ENCODE results near the gene OR6B1.

OR6B1 gene

DNA sequence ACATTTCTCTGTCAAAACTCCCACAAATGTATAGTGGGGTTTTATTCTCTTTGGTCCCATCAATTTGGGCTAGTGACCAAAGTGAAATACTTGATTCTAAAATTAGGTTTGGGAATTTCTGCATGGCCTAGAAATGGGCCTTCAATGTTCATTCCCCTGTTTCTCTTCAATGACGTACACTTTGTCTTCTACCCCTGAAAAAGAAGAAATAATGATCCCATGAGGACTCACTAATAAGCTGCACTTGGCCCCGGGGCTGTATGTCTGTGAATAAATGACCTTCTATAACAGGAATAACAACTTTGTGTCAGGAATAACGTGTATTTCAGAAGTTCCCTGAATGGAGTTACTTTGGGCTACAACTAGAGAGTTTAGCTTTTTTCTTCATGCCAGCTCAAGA, 20.2 kb downstream of the OR6B1 start:
- Histone ChIP-seq H3K9me3 (no peaks in the 10 kb centered on the region), H3K4me3 (no peak overlapping the region), H3K9ac (no peak overlapping the region), H3K4me2 (no peak overlapping the region), H3K27me3 (no peaks in the 10 kb centered on the region), H3K4me1 (no peaks in the 10 kb centered on the region), H4K20me1 (no peaks in the 10 kb centered on the region), H3K36me3 (no peaks in the 10 kb centered on the region), H3K27ac (no peak overlapping the region)
- no peak for TF ChIP-seq Cebpa-rat (IDR thresholded peaks at IDR 0.05)

DNA sequence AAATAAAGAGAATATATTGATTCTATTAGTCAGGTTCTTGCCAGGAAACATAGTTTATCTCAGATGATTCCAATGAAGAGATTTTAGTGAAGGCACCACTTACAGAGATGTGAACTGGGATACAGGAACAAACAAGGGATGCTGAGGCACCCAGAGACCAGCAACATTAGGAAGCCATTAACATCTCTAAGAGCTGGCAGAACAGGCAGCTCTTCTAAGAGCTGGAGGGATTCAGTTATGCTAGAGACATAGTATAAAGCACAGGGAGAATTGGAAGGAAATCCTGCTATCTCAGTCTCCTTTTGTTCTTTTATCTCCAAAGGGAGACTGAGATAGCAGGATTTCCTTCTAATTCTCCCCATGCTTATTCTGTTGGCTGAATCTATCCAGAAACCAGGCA, 22.0 kb downstream of the OR6B1 start:
- H3K36me3 ChIP-seq = no peaks in the 10 kb centered on the region
- H3K9me3 ChIP-seq = no peaks in the 10 kb centered on the region
- no peaks in the 10 kb centered on the region for H3K27me3 ChIP-seq
- no peak overlapping the region for H3K4me2 ChIP-seq
- H3K27ac ChIP-seq = no peak overlapping the region
- no peak for TF ChIP-seq Cebpa-rat (IDR thresholded peaks at IDR 0.05)
- no peak overlapping the region for H3K4me3 ChIP-seq
- H3K4me1 ChIP-seq = no peaks in the 10 kb centered on the region
- no peak overlapping the region for H3K9ac ChIP-seq
- H4K20me1 ChIP-seq = no peaks in the 10 kb centered on the region

DNA sequence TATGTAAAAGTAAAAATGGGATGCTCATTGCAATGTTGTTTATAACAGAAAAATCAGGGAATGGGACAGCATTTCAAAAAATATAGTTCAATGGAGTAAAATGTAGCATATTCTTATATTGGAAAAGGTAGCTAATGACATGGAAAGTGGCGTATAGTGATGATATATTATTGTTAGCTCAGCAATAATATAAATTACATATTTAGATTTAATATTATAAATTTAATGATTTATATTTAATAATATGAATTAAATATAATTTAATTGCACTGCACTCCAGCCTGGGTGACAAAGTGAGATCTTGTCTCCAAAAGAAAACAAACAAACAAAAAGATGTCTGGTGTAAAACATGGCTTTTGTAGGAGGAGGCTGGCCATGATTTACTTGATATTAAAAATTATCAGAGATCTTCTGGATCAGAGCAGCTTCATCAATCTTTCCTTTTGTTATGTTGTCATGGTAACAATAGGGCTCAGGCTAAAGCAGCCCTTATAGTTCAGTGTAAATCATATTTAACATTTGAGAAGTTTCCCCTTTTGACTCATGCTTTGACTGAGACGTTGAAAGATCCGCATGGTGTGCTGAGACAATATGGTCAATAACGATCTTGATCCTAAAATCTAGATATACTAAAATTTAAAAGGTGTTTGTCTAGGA, 23.2 kb downstream of the OR6B1 start:
- Histone ChIP-seq H3K4me1 (no peaks in the 10 kb centered on the region), H3K36me3 (no peaks in the 10 kb centered on the region), H3K9ac (no peak overlapping the region), H4K20me1 (no peaks in the 10 kb centered on the region), H3K4me2 (no peak overlapping the region), H3K27ac (no peak overlapping the region), H3K27me3 (no peaks in the 10 kb centered on the region), H3K9me3 (no peaks in the 10 kb centered on the region), H3K4me3 (no peak overlapping the region)
- no peak for TF ChIP-seq Cebpa-rat (IDR thresholded peaks at IDR 0.05)

DNA sequence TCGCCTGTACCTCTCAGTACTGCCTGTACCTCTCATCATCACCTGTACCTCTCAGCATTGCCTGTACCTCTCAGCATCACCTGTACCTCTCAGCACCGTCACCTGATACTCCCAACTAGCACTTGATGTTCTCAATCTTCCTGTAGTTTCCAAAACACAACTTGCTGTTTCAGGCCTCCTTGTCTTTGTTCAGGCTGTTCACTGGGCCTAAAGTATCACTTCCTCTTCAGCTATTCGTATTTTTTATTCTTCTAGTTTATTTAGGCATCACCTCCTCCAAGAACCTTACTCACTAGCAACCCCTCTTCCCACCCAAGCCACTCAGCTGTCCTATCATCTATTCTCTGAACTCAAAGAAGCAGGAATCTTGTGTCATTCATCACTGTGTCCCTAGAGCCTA, 24.1 kb downstream of the OR6B1 start:
- Histone ChIP-seq H3K4me2 (no peak overlapping the region), H3K27me3 (no peaks in the 10 kb centered on the region), H3K36me3 (no peaks in the 10 kb centered on the region), H3K4me1 (no peaks in the 10 kb centered on the region), H3K27ac (no peak overlapping the region), H4K20me1 (no peaks in the 10 kb centered on the region), H3K9ac (no peak overlapping the region), H3K9me3 (no peaks in the 10 kb centered on the region), H3K4me3 (no peak overlapping the region)
- TF ChIP-seq Cebpa-rat (IDR thresholded peaks at IDR 0.05) = no peak

DNA sequence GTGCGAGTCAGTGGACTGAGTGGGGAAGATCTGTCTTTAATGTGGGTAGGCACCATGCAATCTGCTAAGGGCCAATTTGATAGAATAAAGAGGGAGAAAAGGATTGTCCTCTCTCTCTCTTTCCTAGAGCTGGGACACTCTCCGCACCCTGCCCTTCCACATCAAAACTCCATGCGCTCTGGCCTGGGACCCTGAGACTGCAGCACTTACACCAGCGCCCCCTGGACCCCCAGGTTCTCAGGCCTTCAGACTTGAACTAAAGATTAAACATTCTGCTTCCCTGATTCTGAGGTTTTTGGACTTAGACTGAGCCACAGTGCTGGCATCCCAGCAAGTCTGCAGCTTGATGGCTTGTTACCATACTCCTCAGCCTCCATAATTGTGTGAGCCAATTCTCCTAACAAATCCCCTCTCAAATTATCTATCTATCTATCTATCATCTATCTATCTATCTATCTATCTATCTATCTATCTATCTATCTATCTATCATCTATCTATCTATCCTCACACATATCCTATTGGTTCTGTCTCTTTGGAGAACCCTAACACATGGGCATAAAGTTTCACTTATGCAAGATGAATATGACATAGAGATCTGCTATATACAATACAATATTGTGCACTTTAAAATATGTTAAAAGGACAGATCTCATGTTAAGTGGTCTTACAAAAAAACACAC, 26.2 kb downstream of the OR6B1 start:
- Histone ChIP-seq H3K9me3 (no peaks in the 10 kb centered on the region), H3K4me2 (no peak overlapping the region), H3K27me3 (no peaks in the 10 kb centered on the region), H3K27ac (no peak overlapping the region), H3K36me3 (no peaks in the 10 kb centered on the region), H3K4me1 (no peaks in the 10 kb centered on the region), H3K4me3 (no peak overlapping the region), H4K20me1 (no peaks in the 10 kb centered on the region), H3K9ac (no peak overlapping the region)
- no peak for TF ChIP-seq Cebpa-rat (IDR thresholded peaks at IDR 0.05)

DNA sequence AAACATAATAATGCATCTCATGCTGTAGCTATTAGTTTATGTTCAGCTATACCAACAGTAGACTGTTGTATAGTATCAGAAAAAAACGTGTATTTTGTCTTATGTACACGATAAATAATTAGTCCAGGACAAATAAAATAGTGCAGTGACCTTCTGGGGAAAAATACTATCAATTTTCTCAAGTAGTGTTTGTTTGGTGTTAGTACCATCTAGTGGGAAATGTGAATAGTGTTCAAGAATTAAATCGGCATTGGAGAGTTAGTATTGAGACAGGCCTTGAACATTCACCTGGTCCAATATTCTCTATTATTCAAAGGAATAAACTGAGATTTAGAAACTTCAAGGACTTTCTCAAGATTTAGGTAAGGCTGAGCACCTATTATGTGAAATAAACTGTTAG, 26.9 kb downstream of the OR6B1 start:
- no peak overlapping the region for H3K27ac ChIP-seq
- H3K9ac ChIP-seq = no peak overlapping the region
- no peak overlapping the region for H3K4me2 ChIP-seq
- no peaks in the 10 kb centered on the region for H3K36me3 ChIP-seq
- TF ChIP-seq Cebpa-rat (IDR thresholded peaks at IDR 0.05) = no peak
- no peaks in the 10 kb centered on the region for H3K27me3 ChIP-seq
- no peaks in the 10 kb centered on the region for H3K4me1 ChIP-seq
- H3K9me3 ChIP-seq = no peaks in the 10 kb centered on the region
- H4K20me1 ChIP-seq = no peaks in the 10 kb centered on the region
- H3K4me3 ChIP-seq = no peak overlapping the region

DNA sequence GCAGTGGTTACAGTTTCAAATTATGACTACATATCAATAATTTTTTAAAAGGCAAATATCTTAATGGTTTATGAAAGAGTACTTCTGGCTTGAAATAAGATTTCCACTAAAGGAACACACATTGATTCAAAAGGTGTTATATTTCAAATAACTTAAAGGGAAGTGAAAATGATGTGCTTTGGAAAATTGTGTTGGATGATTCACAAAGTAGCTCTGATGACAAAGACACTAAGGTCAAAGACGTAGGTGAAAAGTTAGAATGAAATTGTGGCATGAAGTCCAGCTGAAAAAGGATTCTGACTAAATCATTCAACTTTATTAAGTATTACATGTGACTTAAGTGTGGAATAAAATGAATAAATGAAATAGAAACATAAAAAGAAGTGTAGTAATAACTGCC, 27.9 kb downstream of the OR6B1 start:
- no peaks in the 10 kb centered on the region for H3K36me3 ChIP-seq
- H3K27ac ChIP-seq = no peak overlapping the region
- no peaks in the 10 kb centered on the region for H4K20me1 ChIP-seq
- no peaks in the 10 kb centered on the region for H3K27me3 ChIP-seq
- H3K9ac ChIP-seq = no peak overlapping the region
- TF ChIP-seq Cebpa-rat (IDR thresholded peaks at IDR 0.05) = no peak
- H3K4me2 ChIP-seq = no peak overlapping the region
- H3K9me3 ChIP-seq = no peaks in the 10 kb centered on the region
- no peaks in the 10 kb centered on the region for H3K4me1 ChIP-seq
- no peak overlapping the region for H3K4me3 ChIP-seq

DNA sequence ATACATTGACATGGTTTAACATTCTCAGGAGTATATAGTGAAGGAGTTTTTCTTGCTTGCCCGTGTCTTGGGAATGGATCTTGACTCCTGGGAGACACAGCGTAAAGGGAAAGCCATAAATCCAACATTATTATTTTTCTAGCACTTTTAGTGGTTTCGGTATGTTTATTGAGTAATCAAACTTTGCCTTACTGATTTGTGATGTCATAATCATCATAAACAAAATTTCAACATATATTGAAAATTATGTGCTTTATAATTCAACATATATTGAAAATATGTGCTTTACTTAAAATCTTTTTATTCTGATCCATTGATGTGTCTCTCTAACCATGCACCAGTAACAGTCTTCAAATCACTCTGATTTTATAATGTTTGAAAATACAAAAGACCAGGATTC, 28.4 kb downstream of the OR6B1 start:
- Histone ChIP-seq H3K36me3 (no peaks in the 10 kb centered on the region), H3K4me3 (no peak overlapping the region), H3K27ac (no peak overlapping the region), H3K4me2 (no peak overlapping the region), H3K9ac (no peak overlapping the region), H3K27me3 (no peaks in the 10 kb centered on the region), H3K9me3 (no peaks in the 10 kb centered on the region), H3K4me1 (no peaks in the 10 kb centered on the region), H4K20me1 (no peaks in the 10 kb centered on the region)
- TF ChIP-seq Cebpa-rat (IDR thresholded peaks at IDR 0.05) = no peak

DNA sequence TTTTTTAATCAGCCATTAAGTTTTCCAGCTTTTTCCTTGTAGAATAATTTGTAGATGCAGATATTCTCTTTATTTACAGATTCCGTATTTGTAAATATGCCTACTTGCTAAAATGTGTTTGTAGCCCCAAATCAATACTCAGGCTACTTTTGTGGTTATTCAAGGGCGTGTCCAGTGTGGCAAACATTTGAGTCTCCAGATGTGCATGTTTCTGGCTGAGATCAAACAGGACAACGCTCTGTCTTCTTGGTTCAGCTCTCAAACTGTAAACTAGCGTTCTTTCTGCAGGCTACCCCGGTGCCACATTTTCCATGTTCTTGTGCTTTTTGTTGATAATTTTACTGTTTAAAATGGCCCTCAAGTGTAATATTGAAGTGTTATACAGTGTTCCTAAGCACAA, 32.4 kb downstream of the OR6B1 start:
- no peaks in the 10 kb centered on the region for H4K20me1 ChIP-seq
- no peaks in the 10 kb centered on the region for H3K27me3 ChIP-seq
- no peak overlapping the region for H3K4me3 ChIP-seq

DNA sequence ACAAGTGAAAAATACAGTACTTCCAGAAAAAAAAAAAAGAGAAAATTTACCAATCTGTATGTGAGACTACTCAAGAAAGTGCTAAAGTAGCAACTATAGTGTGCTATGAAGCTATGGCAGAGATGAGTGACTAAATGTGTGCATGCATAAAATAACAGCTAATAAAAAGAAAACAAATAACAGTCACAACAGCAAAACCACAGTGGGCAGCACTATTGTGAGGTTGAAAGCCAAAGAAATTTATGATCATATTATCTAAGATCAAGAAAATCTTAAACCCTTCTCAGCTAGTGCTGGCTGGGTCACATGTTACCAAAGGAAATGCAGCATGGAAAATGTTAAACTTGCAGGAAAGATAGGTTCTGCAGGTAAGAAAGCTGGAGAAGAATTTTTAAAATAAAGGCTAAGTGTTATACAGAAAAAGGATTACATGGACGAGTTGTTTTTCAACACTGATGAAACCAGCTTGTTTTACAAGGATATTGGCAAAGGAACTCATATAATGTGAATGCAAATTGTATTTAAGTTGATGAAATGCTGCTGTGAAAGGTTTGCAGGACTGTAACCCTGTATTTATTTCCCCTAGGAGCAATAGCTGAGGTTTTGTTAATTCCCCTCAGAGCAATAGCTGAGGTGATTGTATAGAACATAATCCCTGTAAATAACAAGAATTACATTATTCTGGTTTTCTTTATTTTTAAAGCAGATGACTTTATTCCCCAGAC, 33.0 kb downstream of the OR6B1 start:
- Histone ChIP-seq H4K20me1 (no peaks in the 10 kb centered on the region), H3K4me1 (no peaks in the 10 kb centered on the region), H3K9me3 (no peaks in the 10 kb centered on the region), H3K9ac (no peak overlapping the region), H3K27ac (no peak overlapping the region), H3K4me2 (no peak overlapping the region), H3K27me3 (no peaks in the 10 kb centered on the region), H3K4me3 (no peak overlapping the region), H3K36me3 (no peaks in the 10 kb centered on the region)
- TF ChIP-seq Cebpa-rat (IDR thresholded peaks at IDR 0.05) = no peak

More for the DNA sequence above, 32.4 kb downstream of the OR6B1 start:
- Histone ChIP-seq H3K27ac (no peak overlapping the region), H3K36me3 (no peaks in the 10 kb centered on the region), H3K4me1 (no peaks in the 10 kb centered on the region), H3K9ac (no peak overlapping the region), H3K4me2 (no peak overlapping the region), H3K9me3 (no peaks in the 10 kb centered on the region)
- no peak for TF ChIP-seq Cebpa-rat (IDR thresholded peaks at IDR 0.05)

Measured in BLaER1 (cell line).